Hair follicular keratinocyte (primary cell): ENCODE measurements around the gene KCTD2. TPM values are rescaled to one million over a fixed set of nuclear protein-coding genes. Genes with fewer than 3 reads are reported as not detected.

Experiments
- total RNA-seq: library from RNA; depleted of rRNA; stranded (reverse); fragments of >200 nt; gene quantifications from 2 replicates; pipeline ENCODE4 v1.2.3, GENCODE V29; 2015

KCTD2 gene
- 10.4 and 13.3 TPM in 2 replicates for total RNA-seq

GRCh38 chr17:75046407-75047289 lies at the start of gene KCTD2, which contains the start of gene ATP5PD:
Gene KCTD2 (plus strand): TSS chr17:75047225. CDS start chr17:75047251, 26 bp downstream.
Gene ATP5PD (minus strand): TSS chr17:75046969. CDS start chr17:75042650, 4,319 bp downstream.

GRCh38 chr17:75012346-75013091 lies 34.5 kb upstream of the KCTD2 start, which contains the start of gene MRPL58:
Gene MRPL58 (plus strand): TSS chr17:75012670. CDS start chr17:75012687, 17 bp downstream.

GRCh38 chr17:75087558-75088453 lies 40.8 kb downstream of the KCTD2 start, which contains the start of gene SLC16A5:
Gene SLC16A5 (plus strand): TSS chr17:75087954. CDS start chr17:75093637, 5,683 bp downstream.

GRCh38 chr17:75109407-75110233 lies 62.6 kb downstream of the KCTD2 start, which contains the start of gene ARMC7:
Gene ARMC7 (plus strand): TSS chr17:75109969. CDS start chr17:75110289, 320 bp downstream.

Other genes starting within 250 kb of the KCTD2 start
- gene GRIN2C, start 187.3 kb upstream of the KCTD2 start, total RNA-seq = not detected in 2 replicates
- 34.6 and 48.0 TPM in 2 replicates for gene FDXR, start 174.2 kb upstream of the KCTD2 start, total RNA-seq
- not detected in 2 replicates for gene FADS6, start 153.6 kb upstream of the KCTD2 start, total RNA-seq
- 0.27 and 0.70 TPM in 2 replicates for gene USH1G, start 124.0 kb upstream of the KCTD2 start, total RNA-seq
- gene OTOP2, start 123.0 kb upstream of the KCTD2 start, total RNA-seq = not detected in 2 replicates
- 0.08 and 0.27 TPM in 2 replicates for gene OTOP3, start 111.3 kb upstream of the KCTD2 start, total RNA-seq
- gene HID1, start 74.5 kb upstream of the KCTD2 start, total RNA-seq = 0.08 and 0.16 TPM in 2 replicates
- 11.9 and 20.4 TPM in 2 replicates for gene CDR2L, start 59.6 kb upstream of the KCTD2 start, total RNA-seq
- 74.5 and 123 TPM in 2 replicates for gene MRPL58, start 34.6 kb upstream of the KCTD2 start, total RNA-seq
- gene ATP5PD, start 256 bp upstream of the KCTD2 start, total RNA-seq = 285 and 333 TPM in 2 replicates
- gene SLC16A5, start 40.7 kb downstream of the KCTD2 start, total RNA-seq = 4.7 and 13.4 TPM in 2 replicates
- 2.3 and 4.1 TPM in 2 replicates for gene ARMC7, start 62.7 kb downstream of the KCTD2 start, total RNA-seq
- gene NT5C, start 84.5 kb downstream of the KCTD2 start, total RNA-seq = 203 and 206 TPM in 2 replicates
- 175 and 272 TPM in 2 replicates for gene JPT1, start 107.3 kb downstream of the KCTD2 start, total RNA-seq
- 98.9 and 112 TPM in 2 replicates for gene SUMO2, start 135.7 kb downstream of the KCTD2 start, total RNA-seq
- 25.8 and 38.1 TPM in 2 replicates for gene NUP85, start 158.5 kb downstream of the KCTD2 start, total RNA-seq
- gene GGA3, start 214.4 kb downstream of the KCTD2 start, total RNA-seq = 13.3 and 23.7 TPM in 2 replicates
- gene MRPS7, start 214.7 kb downstream of the KCTD2 start, total RNA-seq = 59.7 and 89.9 TPM in 2 replicates
- 15.2 and 37.2 TPM in 2 replicates for gene MIF4GD, start 224.0 kb downstream of the KCTD2 start, total RNA-seq
- 7.4 and 14.7 TPM in 2 replicates for gene SLC25A19, start 242.2 kb downstream of the KCTD2 start, total RNA-seq